HG03354 (cell line): ENCODE measurements around the gene OSTM1.

Experiments
- ATAC-seq: cut with Tn5 transposase; IDR thresholded peaks from one replicate; pipeline ENCODE4 v1.9.1; 2021; ENCODE audit warnings: mild to moderate bottlenecking; ENCODE audit not compliant: unreplicated experiment, poor library complexity, severe bottlenecking

Gene OSTM1

DNA sequence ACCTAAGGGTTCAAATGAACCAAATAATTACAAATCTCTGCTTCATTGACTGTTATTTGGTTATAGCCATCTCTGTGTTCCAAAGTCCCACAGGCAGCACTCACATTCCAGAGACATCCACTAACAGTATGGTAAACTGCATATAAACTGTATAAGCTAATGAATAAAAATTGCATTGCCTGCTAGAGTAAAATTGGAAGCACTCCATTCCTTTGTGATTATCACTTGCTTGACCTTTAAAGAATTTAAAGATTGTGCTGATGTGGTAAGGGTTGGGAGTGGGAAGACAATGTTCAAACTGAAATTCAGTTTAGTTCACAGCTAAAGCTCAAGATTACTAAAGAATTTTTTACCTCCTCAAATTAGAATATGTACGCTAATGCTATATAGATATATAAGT is 31.0 kb upstream of the OSTM1 start:
- no peak for ATAC-seq

DNA sequence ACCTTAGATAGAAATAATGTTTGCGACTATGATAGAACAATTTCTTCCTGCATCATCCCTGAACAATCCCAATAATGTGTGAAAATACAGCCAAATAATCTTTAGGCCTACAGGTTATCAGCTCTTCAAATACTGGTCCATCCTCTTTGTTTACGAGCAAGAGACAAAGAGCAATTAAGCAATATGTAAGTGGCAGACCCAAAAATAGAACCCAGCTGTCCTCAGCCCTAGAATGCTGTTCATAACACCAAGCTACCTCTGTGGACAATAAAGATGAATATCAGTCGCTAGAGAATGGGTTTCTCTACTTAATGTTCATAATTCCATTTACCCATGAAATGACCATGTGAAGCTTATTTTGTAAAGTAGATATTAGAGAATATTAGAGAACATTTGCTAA is 28.4 kb upstream of the OSTM1 start:
- no peak for ATAC-seq

DNA sequence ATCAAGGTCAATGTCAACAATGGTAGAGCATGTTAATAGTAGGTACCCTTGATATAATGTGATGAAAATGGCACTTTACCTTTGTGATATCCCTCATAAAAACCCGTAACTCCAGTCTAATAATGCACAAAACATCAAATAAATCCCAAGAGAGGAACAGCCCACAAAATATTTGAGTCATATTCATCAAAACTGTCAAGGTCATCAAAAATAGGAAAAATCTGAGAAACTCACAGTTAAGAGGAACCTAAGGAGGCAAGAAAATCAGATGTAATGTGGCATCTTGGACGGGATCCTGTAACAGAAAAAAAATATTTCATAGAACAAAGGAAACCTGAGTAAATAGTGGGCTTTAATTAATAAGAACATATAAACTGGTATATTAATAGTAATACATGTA is 25.5 kb upstream of the OSTM1 start:
- no peak for ATAC-seq

DNA sequence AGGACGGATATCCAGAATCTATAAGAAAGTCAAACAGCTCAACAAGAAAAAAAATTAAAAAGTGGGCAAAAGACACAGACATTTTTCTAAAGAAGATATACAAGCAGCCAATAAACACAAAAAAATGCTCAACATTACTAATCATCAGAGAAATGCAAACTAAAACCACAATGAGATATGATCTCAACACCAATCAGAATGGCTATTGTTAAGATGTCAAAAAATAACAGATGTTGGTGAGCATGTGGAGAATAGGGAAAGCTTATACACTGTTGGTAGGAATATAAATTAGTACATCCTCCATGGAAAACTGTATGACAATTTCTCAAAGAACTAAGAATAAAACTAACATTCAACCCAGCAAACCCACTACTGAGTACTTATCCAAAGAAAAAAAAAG is 23.3 kb upstream of the OSTM1 start:
- no peak for ATAC-seq

DNA sequence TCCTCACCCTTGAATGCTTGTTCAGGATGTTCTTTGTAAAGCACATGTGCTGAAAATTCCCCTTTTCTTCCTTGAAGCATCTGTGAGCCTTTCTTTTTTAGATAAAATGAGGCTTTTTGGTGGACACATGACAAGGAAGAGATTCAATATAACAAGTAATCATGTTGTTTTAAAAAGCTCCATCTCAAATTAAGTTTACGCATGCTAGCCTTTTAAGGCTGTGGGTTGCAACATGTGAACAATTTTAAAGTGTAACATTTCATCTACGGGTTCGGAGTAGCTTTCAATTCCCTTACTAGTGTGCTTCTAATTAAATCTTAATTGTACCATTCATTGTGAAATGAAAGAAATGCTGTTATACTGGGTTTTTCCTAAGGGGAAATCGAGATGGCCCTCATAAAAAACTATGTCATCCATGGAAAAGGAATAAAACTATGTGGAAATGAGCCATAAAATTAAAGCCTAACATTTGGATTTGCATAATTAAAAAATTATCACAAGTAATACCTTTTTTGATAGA is 19.3 kb upstream of the OSTM1 start:
- no peak for ATAC-seq

DNA sequence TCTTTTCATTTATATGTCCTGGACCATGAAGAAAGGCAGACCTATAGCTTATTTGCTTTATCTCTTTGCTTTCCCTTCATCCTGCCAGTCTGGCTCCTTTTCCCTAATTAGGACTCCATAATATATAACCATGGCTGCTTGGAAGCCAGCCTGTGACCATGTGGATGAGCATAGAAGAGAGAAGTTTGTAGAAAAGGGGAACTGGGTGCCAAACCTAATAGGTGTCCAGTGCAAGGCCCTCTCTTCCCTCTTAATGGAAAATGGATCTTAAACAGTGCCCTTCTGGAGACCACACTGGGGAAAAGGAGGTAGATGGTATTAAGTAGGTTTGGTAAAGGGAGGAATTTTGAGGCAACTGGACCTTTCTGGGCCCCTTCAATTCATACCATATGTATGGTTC is 16.7 kb upstream of the OSTM1 start:
- ATAC-seq = no peak

DNA sequence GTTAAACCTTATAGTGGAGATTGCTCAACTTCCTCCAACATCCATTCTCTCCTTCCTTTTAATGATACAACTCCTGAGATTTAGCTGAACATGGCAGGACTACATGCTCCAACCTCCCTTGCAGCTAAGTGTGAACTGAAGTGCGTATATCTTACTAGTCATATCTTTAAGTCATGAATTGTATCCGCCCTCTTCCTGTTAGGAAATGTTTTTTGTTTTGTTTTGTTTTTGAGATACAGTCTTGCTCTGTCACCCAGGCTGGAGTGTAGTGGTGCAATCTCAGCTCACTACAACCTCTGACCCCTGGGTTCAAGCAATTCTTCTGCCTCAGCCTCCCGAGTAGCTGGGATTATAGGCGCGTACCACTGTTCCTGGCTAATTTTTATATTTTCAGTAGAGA is 8.8 kb upstream of the OSTM1 start:
- no peak for ATAC-seq

DNA sequence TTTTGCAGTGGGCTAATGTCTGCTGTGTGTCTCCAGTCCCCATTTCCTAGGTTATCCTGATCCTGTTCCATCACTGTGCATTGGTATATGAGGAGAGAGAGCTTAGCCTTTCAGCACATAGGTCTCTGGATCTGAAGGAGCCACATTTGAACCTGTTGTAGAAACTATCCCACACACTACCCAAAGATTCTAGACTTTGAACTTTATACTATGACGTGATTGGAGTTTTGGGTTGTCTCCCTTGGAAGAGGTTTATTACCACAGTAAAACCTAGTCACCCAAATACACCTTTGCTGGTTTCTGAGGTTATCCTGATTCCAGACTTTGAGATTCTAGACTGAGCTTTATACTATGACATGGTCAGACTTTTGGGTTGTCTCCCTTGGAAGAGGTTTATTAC is 8.0 kb upstream of the OSTM1 start:
- no peak for ATAC-seq

DNA sequence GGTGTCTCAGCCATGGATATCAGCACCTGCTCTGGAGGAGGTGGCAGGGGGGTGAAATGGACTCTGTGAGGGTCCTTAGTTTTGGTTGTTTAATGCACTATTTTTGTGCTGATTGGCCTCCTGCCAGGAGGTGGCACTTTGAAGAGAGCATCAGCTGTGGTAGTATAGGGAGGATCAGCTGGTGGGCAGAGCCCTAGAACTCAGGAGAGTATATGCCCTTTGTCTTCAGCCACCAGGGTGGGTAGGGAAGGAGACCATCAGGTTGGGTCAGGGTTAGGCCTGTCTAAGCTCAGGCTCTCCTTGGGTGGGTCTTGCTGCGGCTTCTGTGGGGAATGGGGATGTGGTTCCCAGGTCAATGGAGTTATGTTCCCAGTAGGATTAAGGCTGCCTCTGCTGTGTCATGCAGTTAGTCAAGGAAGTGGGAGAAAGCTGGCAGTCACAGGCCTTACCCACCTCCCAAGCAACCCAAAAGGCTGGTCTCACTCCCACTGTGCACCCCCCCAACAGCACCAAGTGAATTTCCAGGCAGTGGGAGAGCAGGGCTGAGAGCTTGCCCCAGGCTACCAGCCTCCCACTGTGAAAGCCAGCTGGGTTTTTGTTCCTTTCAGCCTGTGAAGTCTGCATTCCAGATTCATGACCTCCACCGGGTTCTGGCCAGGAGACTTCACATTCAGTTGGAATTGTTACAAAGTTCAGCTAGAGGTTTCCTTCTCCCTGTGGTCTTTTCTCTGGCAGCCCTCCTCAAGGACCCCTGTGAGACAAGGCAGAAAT is 5.7 kb upstream of the OSTM1 start:
- no peak for ATAC-seq

DNA sequence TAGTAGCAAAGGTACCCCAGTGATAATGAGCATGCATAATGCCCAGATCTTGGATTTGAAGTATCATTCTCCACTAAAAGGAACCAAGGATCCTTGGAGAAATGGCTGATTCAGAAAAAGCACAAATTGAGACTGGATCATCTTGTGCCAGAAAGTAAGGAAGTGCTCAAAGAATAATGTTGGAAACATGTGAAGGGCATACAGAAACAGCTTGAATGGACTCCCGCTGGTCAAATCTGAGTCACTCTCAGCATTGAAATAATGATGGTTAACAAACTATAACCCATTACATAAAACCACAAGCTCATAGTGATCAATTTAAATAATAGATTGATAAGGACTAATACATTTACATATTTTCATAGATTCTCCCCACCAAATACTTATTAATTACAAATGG is 3.6 kb upstream of the OSTM1 start:
- ATAC-seq = no peak

DNA sequence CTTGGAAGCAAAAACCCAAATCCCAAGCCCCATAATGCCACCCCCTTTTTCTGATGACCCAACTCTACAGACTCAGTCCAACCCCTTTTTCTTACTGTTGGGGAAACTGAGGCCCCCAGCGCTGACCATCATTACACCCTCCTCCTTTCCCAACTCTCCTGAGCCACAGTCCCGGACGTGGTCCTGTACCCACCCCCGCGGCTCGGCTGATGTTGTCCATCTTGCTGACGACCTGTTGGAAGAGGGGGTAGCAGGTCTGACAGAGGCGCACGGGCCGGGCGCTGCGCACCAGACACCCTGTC is 533 bp downstream of the OSTM1 start:
- ATAC-seq = peak; percentile 43

DNA sequence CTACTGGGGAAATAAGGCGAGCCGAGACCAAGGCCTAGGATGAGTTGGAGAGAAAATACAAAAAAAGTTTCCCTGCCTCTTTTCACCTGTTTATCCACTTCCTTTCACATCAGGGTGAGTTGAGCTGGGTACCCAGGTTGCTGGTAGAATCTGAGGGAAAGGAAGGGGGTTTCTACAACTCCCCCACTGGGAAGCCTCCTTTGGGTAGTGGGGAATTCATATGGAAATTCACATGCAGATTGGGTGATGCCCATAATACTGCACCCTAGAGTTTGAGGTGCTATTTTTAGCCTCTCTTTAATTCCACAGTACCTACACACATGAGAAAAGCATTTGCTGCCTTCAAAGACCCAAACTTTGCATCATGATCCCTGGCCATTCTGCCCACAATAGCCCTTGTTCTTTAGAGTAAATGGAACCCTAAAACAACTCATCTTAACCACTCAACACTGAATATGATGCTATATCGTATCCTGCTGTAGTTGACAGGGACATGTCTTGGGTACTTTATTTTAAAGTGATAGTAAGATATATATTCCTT is 2.7 kb downstream of the OSTM1 start:
- no peak for ATAC-seq

DNA sequence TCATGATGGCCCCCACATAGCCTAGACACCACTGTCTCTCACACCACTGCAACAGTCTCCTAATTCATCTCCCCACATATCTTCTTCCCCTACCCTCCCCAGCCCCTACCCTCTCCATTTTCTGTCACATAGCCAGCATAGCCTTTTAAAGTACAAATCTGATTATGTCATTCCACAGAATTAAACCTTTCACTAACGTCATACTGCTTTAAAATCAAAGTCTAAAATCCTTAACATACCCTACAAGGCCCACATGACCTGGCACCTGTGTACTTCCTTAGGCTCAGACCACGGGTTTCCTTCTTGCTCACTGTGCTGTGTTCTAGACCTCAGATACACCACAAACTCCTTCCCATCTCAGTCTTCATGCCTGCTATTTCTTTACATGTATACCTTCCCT is 5.9 kb downstream of the OSTM1 start:
- ATAC-seq = peak; percentile 50

DNA sequence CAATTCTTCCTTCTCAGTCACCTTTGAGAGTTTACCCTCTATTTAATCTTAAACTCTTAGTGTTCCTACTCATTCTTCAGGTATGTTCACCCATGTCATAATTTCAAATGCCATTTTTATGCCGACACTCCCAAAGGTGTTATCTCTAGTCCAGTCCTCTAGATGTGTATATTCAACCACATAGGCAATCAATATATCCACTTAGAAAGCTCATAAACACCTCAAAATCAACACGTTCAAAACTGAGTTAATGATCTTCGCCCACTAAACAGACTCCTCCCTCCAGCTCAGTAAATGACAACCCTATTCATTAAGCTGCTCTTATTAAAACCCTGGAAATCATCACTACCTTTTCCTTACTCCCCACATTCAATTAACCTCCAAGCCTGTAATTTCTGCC is 6.4 kb downstream of the OSTM1 start:
- no peak for ATAC-seq

DNA sequence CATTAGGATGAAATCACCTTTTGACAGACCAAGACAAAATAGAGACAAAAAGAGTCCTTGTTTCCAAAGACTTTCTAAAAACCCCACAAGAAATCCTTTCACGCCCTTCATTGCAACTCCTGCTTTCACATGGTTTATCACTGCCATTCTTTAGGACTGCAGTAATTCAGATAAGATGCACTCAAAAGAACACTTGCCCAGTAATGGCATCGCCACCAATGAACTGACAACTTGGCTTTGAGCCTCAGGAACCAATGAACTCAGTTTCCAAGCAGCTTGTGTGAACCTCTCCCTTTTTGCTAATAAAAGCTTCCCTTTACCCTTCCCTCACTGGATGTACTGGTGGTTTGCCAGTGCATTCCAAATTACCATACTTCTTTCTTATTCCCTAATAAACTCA is 21.8 kb downstream of the OSTM1 start:
- ATAC-seq = no peak

DNA sequence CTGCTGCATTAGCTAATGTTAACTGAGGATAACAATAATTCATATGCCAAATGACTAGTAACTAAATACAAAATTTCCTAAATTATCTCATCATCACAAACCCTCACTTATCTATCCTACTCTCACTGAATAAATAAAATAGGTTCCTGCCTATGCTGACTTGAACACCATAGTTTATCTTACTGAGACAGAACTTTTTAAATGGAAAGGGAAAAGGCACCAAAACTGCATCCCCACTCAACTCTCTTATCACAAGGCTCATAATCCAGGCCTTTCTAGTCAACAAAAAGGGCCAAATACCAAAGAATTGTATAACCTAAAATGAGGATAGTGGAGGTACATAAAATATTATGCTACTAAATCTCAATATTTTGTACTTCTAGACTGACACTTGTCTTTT is 23.1 kb downstream of the OSTM1 start:
- no peak for ATAC-seq

DNA sequence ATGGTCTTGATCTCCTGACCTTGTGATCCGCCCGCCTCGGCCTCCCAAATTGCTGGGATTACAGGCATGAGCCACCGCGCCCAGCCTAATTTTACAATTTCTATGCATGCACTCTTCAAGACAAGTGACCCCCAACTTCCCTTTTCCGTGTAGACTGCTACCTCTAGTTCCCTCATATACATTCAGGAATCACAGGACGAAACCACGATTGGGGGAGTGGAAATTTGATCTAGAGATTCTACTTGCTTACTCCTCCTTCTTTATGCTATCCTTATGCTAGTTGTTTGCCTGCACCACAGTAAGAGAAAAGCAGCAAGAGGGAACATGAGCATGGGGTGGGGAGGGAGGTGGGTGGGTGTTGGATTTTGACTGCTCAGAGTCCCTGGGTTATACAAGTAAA is 34.9 kb downstream of the OSTM1 start:
- ATAC-seq = no peak

DNA sequence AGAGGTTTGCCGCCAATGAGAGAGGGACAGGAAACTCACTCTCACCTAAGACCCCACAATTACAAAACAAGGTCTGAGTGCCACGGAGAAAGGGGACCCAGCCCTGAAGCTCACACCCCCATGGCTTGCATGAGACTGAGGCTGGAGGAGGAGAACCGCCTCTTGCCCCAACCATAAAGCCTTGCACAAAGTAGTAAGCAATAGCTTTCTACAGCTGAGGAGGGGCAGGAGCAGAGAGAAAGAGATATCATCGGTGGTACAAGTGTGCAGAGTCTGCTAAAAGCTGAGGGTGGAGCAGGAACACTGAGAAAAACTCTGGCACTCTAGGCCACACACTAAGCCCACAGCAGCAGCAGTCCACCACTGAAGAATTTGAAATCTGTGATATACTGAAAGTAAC is 37.7 kb downstream of the OSTM1 start:
- ATAC-seq = no peak

DNA sequence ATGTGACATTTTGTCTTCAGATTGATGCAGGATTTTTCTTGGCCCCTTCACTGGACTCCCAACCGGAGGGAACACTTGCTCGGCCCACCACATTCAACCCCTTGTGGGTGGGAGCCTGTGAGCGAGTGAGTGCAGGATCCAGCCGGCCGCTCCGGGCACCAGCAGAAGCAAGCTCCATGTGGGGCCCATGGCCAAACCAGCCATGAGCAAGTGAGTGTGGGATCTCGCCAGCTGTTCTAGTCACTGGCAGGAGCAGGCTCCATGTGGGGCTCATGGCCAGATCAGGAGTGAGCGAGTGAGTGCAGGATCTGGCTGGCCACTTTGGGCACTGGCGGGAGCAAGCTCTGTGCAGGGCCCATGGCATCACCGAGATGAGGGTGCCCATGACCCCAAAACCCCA is 42.6 kb downstream of the OSTM1 start:
- ATAC-seq = no peak

DNA sequence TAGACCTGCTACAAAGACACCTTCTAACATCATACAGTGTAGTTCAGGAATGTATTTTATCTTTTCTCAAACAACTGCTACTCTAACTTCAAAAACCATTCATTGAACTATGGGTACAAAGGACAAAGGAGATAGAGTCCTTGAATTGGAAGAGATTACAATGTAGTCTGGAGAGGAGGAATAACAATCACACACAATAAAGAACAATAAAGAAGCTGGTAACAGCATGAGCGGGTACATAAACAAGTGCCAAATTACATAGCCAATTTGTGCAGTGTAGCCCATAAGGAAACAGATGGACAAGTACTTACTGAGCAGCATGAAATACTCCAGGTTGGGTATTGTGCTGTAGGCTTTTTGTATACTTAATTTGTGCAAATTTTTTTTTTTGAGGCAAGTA is 44.3 kb downstream of the OSTM1 start:
- no peak for ATAC-seq

DNA sequence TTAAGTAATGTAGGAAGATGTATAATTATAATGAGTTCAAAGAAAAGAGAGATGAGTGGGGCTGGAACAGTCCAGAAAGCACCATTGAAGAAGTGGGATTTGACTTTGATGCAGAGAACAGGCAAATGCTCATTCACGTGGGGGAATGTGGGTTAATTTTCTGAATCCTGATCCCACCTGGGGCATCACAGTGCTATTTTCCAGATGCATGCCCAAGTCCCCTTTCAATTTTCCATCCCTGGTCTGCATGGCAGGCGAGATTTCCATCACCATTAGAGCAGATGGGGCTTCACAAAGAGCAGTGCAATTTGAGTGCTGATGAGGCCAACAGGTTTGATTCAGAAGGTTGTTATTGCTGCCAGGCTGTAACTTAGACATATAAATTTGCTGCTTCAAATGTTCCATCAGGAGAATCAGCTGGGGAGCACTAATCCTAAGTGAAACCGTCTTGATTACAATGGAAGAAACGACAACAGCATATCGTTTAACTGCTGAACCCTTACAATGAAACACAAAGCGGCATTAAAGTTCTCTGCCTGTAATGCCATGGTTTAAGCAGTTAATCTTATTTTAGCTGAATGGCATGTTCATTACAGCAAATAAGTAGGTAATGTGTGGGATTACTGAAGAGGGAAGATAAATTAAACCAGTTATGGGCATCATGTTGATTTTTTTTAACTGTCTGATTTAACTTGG is 45.2 kb downstream of the OSTM1 start:
- no peak for ATAC-seq
